NCI-H2081 treated with DMSO at 0.1 percent for 48 hours (cell line): ENCODE results near the gene PSTPIP2.
"Not testable (repeated sequence)": the region's sequence is repeated elsewhere in the genome, so short reads cannot be mapped to it uniquely, and the experiment has no call there.

Experiments
- DNase-seq: peaks from one replicate; lab custom pipeline; 2025; lab: John Stamatoyannopoulos, UW

Gene PSTPIP2

GRCh38 chr18:46069524-46069923 lies 2.5 kb downstream of the PSTPIP2 start:
- no peak for DNase-seq

- no peak for DNase-seq
Observed at GRCh38 chr18:46068763-46069162, 3.3 kb downstream of the PSTPIP2 start.

- no peak for DNase-seq
Observed at GRCh38 chr18:46067438-46068007, 4.5 kb downstream of the PSTPIP2 start.

GRCh38 chr18:46062781-46063180 lies 9.3 kb downstream of the PSTPIP2 start:
- no peak for DNase-seq

- no peak for DNase-seq
Observed at GRCh38 chr18:46061796-46062195, 10.3 kb downstream of the PSTPIP2 start.

GRCh38 chr18:46061387-46061786 lies 10.7 kb downstream of the PSTPIP2 start:
- no peak for DNase-seq

GRCh38 chr18:46060359-46060841 lies 11.7 kb downstream of the PSTPIP2 start:
- DNase-seq = no peak

GRCh38 chr18:46055838-46056230 lies 16.2 kb downstream of the PSTPIP2 start:
- DNase-seq = no peak

GRCh38 chr18:46054956-46055837 lies 16.9 kb downstream of the PSTPIP2 start:
- DNase-seq = no peak

- DNase-seq = no peak
Observed at GRCh38 chr18:46053368-46054095, 18.5 kb downstream of the PSTPIP2 start.

GRCh38 chr18:46051731-46052461 lies 20.2 kb downstream of the PSTPIP2 start:
- no peak for DNase-seq

GRCh38 chr18:46050268-46050667 lies 21.8 kb downstream of the PSTPIP2 start:
- no peak for DNase-seq

GRCh38 chr18:46048641-46049040 lies 23.4 kb downstream of the PSTPIP2 start:
- DNase-seq = no peak

- not testable (repeated sequence) for DNase-seq
Observed at GRCh38 chr18:46047369-46047768, 24.7 kb downstream of the PSTPIP2 start.

GRCh38 chr18:46046688-46047087 lies 25.4 kb downstream of the PSTPIP2 start:
- DNase-seq = no peak

- no peak for DNase-seq
Observed at GRCh38 chr18:46046126-46046525, 25.9 kb downstream of the PSTPIP2 start.

GRCh38 chr18:46042571-46043123 lies 29.4 kb downstream of the PSTPIP2 start:
- DNase-seq = no peak

GRCh38 chr18:46040747-46041104 lies 31.3 kb downstream of the PSTPIP2 start:
- no peak for DNase-seq

GRCh38 chr18:46040033-46040746 lies 31.9 kb downstream of the PSTPIP2 start:
- DNase-seq = no peak

GRCh38 chr18:46037512-46038305 lies 34.4 kb downstream of the PSTPIP2 start:
- DNase-seq = no peak
